ENCODE measurements around the gene CLPSL2.

CLPSL2 gene

GRCh38 chr6:35788423-35788982 is 12.1 kb downstream of the CLPSL2 start:
- DNase-seq: no peak

GRCh38 chr6:35790683-35791082 is 14.3 kb downstream of the CLPSL2 start:
- DNase-seq: no peak

GRCh38 chr6:35794536-35795452 is 18.4 kb downstream of the CLPSL2 start:
- DNase-seq: no peak

GRCh38 chr6:35795453-35796071 is 19.2 kb downstream of the CLPSL2 start:
- DNase-seq: no peak

GRCh38 chr6:35796236-35796635 is 19.8 kb downstream of the CLPSL2 start:
- no peak for DNase-seq

GRCh38 chr6:35797837-35798526 is 21.6 kb downstream of the CLPSL2 start:
- DNase-seq: no peak

GRCh38 chr6:35798706-35799105 is 22.3 kb downstream of the CLPSL2 start:
- DNase-seq: no peak

GRCh38 chr6:35801148-35801547 is 24.8 kb downstream of the CLPSL2 start:
- DNase-seq: no peak

GRCh38 chr6:35804996-35805736 is 28.8 kb downstream of the CLPSL2 start, which contains the start of gene LHFPL5:
LHFPL5 (plus strand) TSS chr6:35805352; CDS start chr6:35805671, 319 bp downstream.
- DNase-seq: peak; percentile 68

GRCh38 chr6:35808688-35809087 is 32.3 kb downstream of the CLPSL2 start:
- DNase-seq: peak; percentile 79

GRCh38 chr6:35809809-35810208 is 33.4 kb downstream of the CLPSL2 start:
- no peak for DNase-seq

GRCh38 chr6:35810971-35811698 is 34.7 kb downstream of the CLPSL2 start:
- DNase-seq: no peak

- no peak for DNase-seq
Measured at GRCh38 chr6:35811699-35811995, 35.2 kb downstream of the CLPSL2 start.

GRCh38 chr6:35817515-35817914 is 41.1 kb downstream of the CLPSL2 start:
- no peak for DNase-seq

GRCh38 chr6:35823601-35824000 is 47.2 kb downstream of the CLPSL2 start:
- DNase-seq: no peak

- no peak for DNase-seq
Measured at GRCh38 chr6:35824552-35825192, 48.3 kb downstream of the CLPSL2 start.
